Astrocyte (in vitro differentiated cells and primary cell): ENCODE measurements around the gene STEAP4.

ENCODE experiments used
- EZH2 ChIP-seq: IDR thresholded peaks from 2 replicates; pipeline ENCODE4 v1.6.1; 2012; ENCODE audit warnings: mild to moderate bottlenecking, low read length, inconsistent platforms; ENCODE audit not compliant: insufficient read depth
- TF ChIP-seq, protein P1 (sequence below): IDR thresholded peaks from 2 replicates; pipeline ENCODE4 v1.5.1; 2011; ENCODE audit warnings: low read depth, mild to moderate bottlenecking, inconsistent platforms, low read length, moderate library complexity; ENCODE audit not compliant: insufficient read depth

DNA sequence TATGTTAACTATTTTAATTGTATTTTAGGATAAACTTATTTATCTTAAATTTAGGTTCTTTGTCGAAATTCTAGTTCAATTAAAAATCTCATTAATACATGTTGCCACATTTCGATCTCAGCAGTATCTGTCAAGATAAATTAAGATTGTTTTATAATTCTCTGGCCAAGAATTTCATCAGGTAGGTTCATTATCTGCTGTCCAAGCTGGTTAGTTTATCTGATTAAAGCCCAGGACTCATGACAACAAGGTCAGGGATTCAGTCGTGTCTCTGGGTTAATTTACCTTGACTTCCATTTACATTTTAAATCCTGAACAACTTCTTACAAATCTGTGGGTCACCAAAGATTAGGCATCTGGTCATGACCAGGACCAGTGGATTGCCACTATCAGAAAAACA lies 7.6 kb downstream of the STEAP4 start:
- TF ChIP-seq, protein P1, sequence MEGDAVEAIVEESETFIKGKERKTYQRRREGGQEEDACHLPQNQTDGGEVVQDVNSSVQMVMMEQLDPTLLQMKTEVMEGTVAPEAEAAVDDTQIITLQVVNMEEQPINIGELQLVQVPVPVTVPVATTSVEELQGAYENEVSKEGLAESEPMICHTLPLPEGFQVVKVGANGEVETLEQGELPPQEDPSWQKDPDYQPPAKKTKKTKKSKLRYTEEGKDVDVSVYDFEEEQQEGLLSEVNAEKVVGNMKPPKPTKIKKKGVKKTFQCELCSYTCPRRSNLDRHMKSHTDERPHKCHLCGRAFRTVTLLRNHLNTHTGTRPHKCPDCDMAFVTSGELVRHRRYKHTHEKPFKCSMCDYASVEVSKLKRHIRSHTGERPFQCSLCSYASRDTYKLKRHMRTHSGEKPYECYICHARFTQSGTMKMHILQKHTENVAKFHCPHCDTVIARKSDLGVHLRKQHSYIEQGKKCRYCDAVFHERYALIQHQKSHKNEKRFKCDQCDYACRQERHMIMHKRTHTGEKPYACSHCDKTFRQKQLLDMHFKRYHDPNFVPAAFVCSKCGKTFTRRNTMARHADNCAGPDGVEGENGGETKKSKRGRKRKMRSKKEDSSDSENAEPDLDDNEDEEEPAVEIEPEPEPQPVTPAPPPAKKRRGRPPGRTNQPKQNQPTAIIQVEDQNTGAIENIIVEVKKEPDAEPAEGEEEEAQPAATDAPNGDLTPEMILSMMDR: no peak
- TF ChIP-seq EZH2: no peak
